ENCODE data around the gene SRSF1.
A peak's percentile ranks its signal among the peaks of the same experiment; 100 is the strongest.

DNA sequence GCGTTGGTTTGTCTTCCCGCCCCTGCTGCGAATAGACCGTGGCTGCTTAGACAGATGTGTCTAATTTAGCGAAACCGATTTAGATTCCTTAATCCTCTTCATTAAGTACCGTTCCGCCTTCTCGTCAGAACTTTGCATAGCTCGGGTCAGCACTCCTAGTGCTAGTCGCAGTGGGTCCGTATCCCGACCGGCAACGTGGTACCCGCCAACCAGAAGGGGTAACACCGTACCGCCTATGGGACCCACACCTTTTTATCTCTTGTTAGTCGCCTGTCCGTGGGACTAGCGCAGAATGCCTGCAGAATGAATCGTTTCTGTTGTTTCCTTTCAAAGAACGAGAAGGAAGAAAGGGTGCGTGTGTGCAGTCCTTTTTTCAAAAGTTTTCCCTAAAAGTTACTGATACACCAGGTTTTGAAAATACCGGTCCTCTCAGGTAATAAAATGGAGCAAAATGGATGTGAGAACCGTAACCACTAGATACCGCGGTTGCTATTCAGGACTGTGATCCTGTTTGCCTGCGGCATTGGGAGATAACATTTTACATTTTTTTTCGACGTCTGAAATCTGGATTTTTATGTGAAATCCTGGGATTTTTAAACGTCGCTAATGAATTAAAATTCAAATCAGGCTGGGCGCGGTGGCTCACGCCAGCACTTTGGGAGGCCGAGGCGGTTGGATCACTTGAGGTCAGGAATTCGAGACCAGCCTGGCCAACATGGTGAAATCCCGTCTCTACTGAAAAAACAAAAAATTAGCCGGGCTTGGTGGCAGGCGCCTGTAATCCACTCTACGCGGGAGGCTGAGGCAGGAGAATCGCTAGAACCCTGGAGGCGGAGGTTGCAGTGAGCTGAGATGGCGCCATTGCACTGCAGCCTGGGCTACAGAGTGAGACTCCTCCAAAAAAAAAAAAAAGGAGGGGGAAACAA, 998 bp upstream of the SRSF1 start:
- TF ChIP-seq, protein P1, sequence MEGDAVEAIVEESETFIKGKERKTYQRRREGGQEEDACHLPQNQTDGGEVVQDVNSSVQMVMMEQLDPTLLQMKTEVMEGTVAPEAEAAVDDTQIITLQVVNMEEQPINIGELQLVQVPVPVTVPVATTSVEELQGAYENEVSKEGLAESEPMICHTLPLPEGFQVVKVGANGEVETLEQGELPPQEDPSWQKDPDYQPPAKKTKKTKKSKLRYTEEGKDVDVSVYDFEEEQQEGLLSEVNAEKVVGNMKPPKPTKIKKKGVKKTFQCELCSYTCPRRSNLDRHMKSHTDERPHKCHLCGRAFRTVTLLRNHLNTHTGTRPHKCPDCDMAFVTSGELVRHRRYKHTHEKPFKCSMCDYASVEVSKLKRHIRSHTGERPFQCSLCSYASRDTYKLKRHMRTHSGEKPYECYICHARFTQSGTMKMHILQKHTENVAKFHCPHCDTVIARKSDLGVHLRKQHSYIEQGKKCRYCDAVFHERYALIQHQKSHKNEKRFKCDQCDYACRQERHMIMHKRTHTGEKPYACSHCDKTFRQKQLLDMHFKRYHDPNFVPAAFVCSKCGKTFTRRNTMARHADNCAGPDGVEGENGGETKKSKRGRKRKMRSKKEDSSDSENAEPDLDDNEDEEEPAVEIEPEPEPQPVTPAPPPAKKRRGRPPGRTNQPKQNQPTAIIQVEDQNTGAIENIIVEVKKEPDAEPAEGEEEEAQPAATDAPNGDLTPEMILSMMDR (conservative IDR thresholded peaks at IDR 0.05; ENCODE audit: low read length): peak; percentile 14; the same call in 1 of the 2 replicates
- TF ChIP-seq EZH2phosphoT487 (IDR thresholded peaks at IDR 0.05; ENCODE audit: borderline replicate concordance): no peak
